Coronary artery (tissue), 2 donors: ENCODE data around the gene FSD1.

Experiments used
- DNase-seq: peaks from one replicate; pipeline ENCODE4 v3.0.0-alpha.2; 2017; ENCODE audit warnings: low spot score
- H3K27ac ChIP-seq, 2 donors: fragments of 200-600 bp; sonication (generic); one replicate each; pipeline ENCODE4 v1.5.1; 2016 to 2019
- H3K4me3 ChIP-seq: fragments of 200-600 bp; sonication (generic); 2 replicates; pipeline ENCODE4 v1.5.1; 2016; ENCODE audit warnings: mild to moderate bottlenecking, moderate library complexity
- TF ChIP-seq, protein P1 (sequence below): fragments of 200-600 bp; sonication (generic); IDR thresholded peaks from one replicate; pipeline ENCODE4 v1.5.1; 2019; ENCODE audit warnings: antibody characterized with exemption

The FSD1 gene

DNA sequence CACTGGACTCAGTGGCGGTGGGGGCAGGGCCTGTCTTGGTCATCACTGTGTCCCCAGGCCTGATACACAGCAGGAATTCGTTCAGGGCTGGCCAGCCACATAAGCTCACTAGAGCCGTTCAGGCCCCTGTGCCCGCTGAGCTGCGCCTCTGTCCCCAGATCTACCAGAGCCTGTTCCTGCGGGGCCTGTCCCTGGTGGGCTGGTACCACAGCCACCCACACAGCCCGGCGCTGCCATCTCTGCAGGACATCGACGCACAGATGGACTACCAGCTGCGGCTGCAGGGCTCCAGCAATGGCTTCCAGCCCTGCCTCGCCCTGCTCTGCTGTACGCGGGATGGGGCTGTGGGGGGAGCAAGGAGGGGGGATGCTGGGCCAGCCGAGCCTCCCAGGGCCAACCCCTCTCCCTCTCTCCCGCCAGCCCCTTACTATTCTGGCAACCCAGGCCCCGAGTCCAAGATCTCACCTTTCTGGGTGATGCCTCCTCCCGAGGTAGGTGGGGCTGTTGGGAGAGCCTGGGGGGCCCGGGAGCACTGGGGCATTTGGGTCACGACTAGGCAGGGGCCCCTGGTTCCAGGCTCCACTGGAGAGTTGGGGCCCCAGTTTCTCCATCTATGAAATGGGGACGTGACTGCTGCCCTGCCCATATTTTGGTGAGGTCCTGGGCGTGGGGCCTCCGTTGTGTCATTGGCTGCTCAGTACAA, 52.8 kb downstream of the FSD1 start:
- Histone ChIP-seq H3K27ac (no peak overlapping the region), H3K4me3 (no peak overlapping the region)
- no peak for DNase-seq
- TF ChIP-seq, protein P1, sequence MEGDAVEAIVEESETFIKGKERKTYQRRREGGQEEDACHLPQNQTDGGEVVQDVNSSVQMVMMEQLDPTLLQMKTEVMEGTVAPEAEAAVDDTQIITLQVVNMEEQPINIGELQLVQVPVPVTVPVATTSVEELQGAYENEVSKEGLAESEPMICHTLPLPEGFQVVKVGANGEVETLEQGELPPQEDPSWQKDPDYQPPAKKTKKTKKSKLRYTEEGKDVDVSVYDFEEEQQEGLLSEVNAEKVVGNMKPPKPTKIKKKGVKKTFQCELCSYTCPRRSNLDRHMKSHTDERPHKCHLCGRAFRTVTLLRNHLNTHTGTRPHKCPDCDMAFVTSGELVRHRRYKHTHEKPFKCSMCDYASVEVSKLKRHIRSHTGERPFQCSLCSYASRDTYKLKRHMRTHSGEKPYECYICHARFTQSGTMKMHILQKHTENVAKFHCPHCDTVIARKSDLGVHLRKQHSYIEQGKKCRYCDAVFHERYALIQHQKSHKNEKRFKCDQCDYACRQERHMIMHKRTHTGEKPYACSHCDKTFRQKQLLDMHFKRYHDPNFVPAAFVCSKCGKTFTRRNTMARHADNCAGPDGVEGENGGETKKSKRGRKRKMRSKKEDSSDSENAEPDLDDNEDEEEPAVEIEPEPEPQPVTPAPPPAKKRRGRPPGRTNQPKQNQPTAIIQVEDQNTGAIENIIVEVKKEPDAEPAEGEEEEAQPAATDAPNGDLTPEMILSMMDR, result no peak

DNA sequence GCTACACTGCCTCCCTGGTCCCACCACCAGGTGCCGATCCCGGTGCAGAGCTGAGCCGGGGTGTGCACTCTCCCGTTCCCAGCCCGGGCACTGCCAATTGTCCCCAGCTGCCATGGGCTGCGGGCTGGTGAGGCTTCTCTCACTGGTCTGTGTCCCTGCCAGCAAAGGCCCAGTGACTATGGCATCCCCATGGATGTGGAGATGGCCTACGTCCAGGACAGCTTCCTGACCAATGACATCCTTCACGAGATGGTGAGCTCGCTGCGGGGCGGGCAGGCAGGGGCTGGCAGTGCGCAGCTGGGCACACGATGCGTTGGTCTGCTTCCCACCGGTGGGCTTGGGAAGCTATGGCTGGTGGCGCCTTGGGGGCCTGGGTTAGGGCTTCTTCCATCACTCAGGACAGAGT, 53.5 kb downstream of the FSD1 start:
- DNase-seq, result no peak
- no peak overlapping the region for H3K27ac ChIP-seq

DNA sequence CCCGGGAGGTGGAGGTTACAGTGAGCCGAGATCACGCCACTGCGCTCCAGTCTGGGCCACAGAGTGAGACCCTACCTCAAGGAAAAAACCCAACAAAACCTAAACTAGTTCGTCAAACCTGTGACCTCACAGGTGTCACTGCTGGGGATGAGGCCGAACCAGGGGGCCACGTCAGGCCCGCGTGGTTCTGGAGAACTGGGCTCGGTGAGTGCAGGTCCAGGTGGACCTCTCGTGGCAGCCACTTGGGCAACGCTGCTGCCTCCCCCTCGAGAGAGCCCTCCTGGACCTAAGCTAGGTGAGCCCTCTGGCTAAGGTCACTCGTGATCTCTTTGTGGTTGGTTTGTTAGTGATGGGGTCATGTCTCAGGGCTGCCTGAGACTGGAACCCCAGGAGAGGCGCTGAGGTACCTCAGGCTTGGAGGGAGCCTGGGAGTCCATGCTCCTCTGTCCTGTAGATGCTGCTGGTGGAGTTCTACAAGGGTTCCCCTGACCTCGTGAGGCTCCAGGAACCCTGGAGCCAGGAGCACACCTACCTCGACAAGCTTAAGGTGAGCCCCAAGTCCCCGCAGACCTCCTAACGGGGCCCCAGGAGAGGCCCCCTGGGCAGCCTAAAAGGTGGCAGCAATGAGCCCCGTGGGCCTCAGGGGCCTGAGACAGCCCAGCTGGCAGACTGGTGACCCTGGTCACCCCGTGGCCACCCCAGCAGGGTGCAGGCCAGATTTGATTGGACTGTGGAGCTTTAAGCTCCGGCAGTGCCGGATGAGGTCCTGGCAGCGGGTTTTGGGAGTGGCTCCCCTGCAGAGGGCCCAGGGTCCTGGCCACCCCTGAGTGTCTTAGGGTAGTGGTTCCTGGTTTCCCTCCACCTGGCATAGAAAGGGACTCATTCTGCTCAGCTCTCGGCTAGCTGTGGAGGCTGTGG, 54.6 kb downstream of the FSD1 start:
- no peak overlapping the region for H3K27ac ChIP-seq
- H3K4me3 ChIP-seq, result no peak overlapping the region
- TF ChIP-seq, protein P1, result no peak
- DNase-seq, result no peak

More for the DNA sequence above, 53.5 kb downstream of the FSD1 start:
- no peak overlapping the region for H3K4me3 ChIP-seq
- TF ChIP-seq, protein P1, result no peak

DNA sequence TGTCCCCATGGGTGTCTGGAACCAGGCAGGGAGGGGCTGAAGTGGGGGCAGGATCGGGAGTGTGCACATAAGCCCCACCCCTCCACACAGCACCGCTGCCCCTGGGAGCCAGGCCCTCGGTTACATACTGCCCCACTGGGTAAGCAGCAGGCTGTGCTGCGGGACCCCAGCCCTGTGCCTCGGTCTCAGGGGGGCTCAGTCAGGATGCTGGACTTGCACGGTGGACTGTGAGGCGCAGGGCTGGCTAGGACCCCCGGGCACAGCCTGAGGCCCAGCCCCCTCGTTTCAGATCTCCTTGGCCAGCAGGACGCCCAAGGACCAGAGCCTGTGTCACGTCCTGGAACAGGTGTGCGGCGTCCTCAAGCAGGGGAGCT, 55.2 kb downstream of the FSD1 start:
- no peak for DNase-seq
- no peak overlapping the region for H3K27ac ChIP-seq
- TF ChIP-seq, protein P1, result no peak
- no peak overlapping the region for H3K4me3 ChIP-seq

DNA sequence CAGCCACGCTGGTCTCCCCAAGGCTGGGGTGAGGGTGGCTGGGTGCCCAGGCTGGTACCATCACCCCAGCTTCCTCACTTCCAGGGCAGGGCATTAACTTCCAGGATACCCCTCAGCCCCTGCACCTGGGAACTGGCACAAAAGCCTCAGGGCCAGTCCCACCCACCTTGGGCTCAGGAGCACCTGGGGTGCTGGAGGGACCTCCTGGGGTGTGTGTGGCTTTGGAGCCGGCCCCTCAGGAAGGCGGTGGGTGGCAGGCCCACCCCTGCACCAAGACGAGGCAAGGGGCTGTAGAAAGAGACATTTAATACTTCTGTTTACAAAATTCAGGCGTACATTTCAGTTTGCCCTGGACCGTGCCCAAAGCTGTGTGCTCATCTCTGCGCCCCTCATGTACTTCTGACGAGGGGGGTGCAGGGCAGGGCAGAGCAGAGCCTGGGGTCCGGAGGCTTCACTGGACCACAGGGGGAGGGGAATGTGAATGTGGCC, 55.7 kb downstream of the FSD1 start:
- Histone ChIP-seq H3K4me3 (no peak overlapping the region), H3K27ac (no peak overlapping the region)
- DNase-seq, result no peak
- TF ChIP-seq, protein P1, result no peak

DNA sequence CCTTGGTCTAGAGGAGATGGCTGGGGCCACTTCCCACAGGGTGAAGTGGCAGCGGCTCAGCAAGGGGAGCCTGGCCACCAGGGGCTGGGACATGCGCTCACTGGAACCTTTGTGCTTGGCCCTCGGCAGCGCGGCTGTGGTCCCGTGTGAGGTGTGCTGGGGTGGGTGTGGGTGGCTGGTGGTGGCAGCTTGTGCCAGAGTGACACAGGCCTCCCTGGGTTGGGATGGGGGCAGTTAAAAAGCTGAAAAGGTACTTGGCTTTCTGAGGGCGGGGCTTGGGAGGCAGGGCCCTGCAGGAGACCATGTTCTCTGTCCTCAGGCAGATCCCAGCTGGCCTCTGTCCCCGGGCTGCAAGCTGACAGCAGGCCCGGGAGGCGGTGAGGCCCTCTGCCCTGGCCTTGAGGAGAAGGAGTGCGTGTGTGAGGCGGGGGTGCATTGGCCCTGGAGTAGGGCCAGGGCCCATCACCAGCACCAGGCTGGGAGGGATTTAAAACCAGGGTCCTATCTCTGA, 56.3 kb downstream of the FSD1 start:
- no peak for DNase-seq
- no peak overlapping the region for H3K27ac ChIP-seq
- no peak overlapping the region for H3K4me3 ChIP-seq
- TF ChIP-seq, protein P1, result no peak
